ENCODE results near the gene RABEPK.

GRCh38 chr9:125172031-125172755 is 28.1 kb upstream of the RABEPK start:
- TF ChIP-seq CTCF (IDR thresholded peaks at IDR 0.05) (no peak), POLR2A (IDR thresholded peaks at IDR 0.05) (no peak), EP300 (IDR thresholded peaks at IDR 0.05; ENCODE audit: low read depth) (no peak)

Measured in transverse colon (tissue), 3 donors.